Neural progenitor cell (in vitro differentiated cells): ENCODE results near the gene KLHL21. TPM values are rescaled to one million over a fixed set of nuclear protein-coding genes. Genes with fewer than 3 reads are reported as not detected.

Experiments
- DNase-seq: peaks from one replicate; pipeline ENCODE4 v3.0.0-alpha.2; 2016; ENCODE audit warnings: low spot score
- H2AFZ ChIP-seq: fragments of 200-600 bp; sonication (generic); replicated peaks from 2 replicates; pipeline ENCODE4 v1.6.1; 2016; ENCODE audit warnings: antibody characterized with exemption
- H3F3A ChIP-seq: fragments of 200-600 bp; sonication (generic); 2 replicates; pipeline ENCODE4 v1.6.1; 2016; ENCODE audit warnings: antibody characterized with exemption, low read depth
- H3K27ac ChIP-seq: fragments of 200-600 bp; sonication (generic); 2 replicates; pipeline ENCODE4 v1.5.1; 2016; ENCODE audit warnings: mild to moderate bottlenecking
- H3K27me3 ChIP-seq: fragments of 200-600 bp; sonication (generic); 2 replicates; pipeline ENCODE4 v1.6.1; 2016; ENCODE audit warnings: mild to moderate bottlenecking, moderate library complexity
- H3K36me3 ChIP-seq: fragments of 200-600 bp; sonication (generic); 2 replicates; pipeline ENCODE4 v1.5.1; 2016
- H3K4me1 ChIP-seq: fragments of 200-600 bp; sonication (generic); 2 replicates; pipeline ENCODE4 v1.6.1; 2016; ENCODE audit warnings: mixed run types
- H3K4me2 ChIP-seq: fragments of 200-600 bp; sonication (generic); 2 replicates; pipeline ENCODE4 v1.6.1; 2016
- H3K4me3 ChIP-seq: fragments of 200-600 bp; sonication (generic); 2 replicates; pipeline ENCODE4 v1.5.1; 2016
- H3K79me2 ChIP-seq: fragments of 200-600 bp; sonication (generic); 2 replicates; pipeline ENCODE4 v1.6.1; 2016; ENCODE audit warnings: low read depth
- H3K9ac ChIP-seq: fragments of 200-600 bp; sonication (generic); 2 replicates; pipeline ENCODE4 v1.6.1; 2016
- H3K9me3 ChIP-seq: fragments of 200-600 bp; sonication (generic); 2 replicates; pipeline ENCODE4 v1.5.1; 2016; ENCODE audit warnings: low read depth
- H4K20me1 ChIP-seq: fragments of 200-600 bp; sonication (generic); 2 replicates; pipeline ENCODE4 v1.6.1; 2016; ENCODE audit warnings: low read depth
- H3K27ac Mint-ChIP-seq: 3 replicates; pipeline ENCODE4 v1.8.0; 2021; ENCODE audit warnings: mixed read lengths
- H3K27me3 Mint-ChIP-seq: 2 replicates; pipeline ENCODE4 v1.8.0; 2022; ENCODE audit warnings: low read depth, mild to moderate bottlenecking, inconsistent platforms, moderate library complexity, mixed read lengths; ENCODE audit not compliant: insufficient read depth
- H3K36me3 Mint-ChIP-seq: 3 replicates; pipeline ENCODE4 v1.8.0; 2021; ENCODE audit warnings: mixed read lengths
- H3K4me1 Mint-ChIP-seq: 3 replicates; pipeline ENCODE4 v1.8.0; 2021; ENCODE audit warnings: mixed read lengths
- H3K4me3 Mint-ChIP-seq: 3 replicates; pipeline ENCODE4 v1.8.0; 2021; ENCODE audit warnings: mild to moderate bottlenecking, moderate library complexity, mixed read lengths
- H3K9me3 Mint-ChIP-seq: 3 replicates; pipeline ENCODE4 v1.8.0; 2020; ENCODE audit warnings: mixed read lengths
- CTCF ChIP-seq: fragments of 200-600 bp; sonication (generic); IDR thresholded peaks from 2 replicates; pipeline ENCODE4 v1.5.1; 2017; ENCODE audit warnings: antibody characterized with exemption, mild to moderate bottlenecking
- EZH2 ChIP-seq: fragments of 200-600 bp; sonication (generic); IDR thresholded peaks from 2 replicates; pipeline ENCODE4 v1.6.1; 2017; ENCODE audit warnings: antibody characterized with exemption, mild to moderate bottlenecking, moderate library complexity
- EZH2phosphoT487 ChIP-seq: fragments of 200-600 bp; sonication (generic); IDR thresholded peaks from 2 replicates; pipeline ENCODE4 v1.6.1; 2017; ENCODE audit warnings: antibody characterized with exemption
- total RNA-seq: library from RNA; depleted of rRNA; stranded (reverse); fragments of >200 nt; gene quantifications from 2 replicates; pipeline ENCODE4 v1.2.3, GENCODE V29; 2015; ENCODE audit warnings: low replicate concordance

The KLHL21 gene
- total RNA-seq, 1 donor from 2014 or later: 4.8 TPM

- no peak overlapping the region for H2AFZ ChIP-seq
- Mint-ChIP-seq H3K27ac (peak overlapping the region; percentile 50), H3K9me3 (no peaks in the 10 kb centered on the region), H3K4me3 (peak overlapping the region; percentile 95), H3K27me3 (peaks cover 7% of the 10 kb centered on the region), H3K36me3 (no peaks in the 10 kb centered on the region), H3K4me1 (peaks cover 29% of the 10 kb centered on the region)
- H4K20me1 ChIP-seq: peaks cover 16% of the 10 kb centered on the region
- H3K9me3 ChIP-seq: no peaks in the 10 kb centered on the region
- H3F3A ChIP-seq: peaks cover 13% of the 10 kb centered on the region
- no peak overlapping the region for H3K27ac ChIP-seq
- peaks cover 26% of the 10 kb centered on the region for H3K79me2 ChIP-seq
- H3K36me3 ChIP-seq: no peaks in the 10 kb centered on the region
- peak; percentile 18 for DNase-seq
- peaks cover 13% of the 10 kb centered on the region for H3K4me1 ChIP-seq
- no peaks in the 10 kb centered on the region for H3K27me3 ChIP-seq
- peak overlapping the region; percentile 82 for H3K4me3 ChIP-seq
- H3K9ac ChIP-seq: peak overlapping the region; percentile 51
- TF ChIP-seq EZH2phosphoT487 (no peak), EZH2 (no peak), CTCF (no peak)
- peak overlapping the region; percentile 80 for H3K4me2 ChIP-seq
These were observed 21.9 kb downstream of the KLHL21 start for GRCh38 chr1:6580593-6581409.

- Mint-ChIP-seq H3K9me3 (no peaks in the 10 kb centered on the region), H3K36me3 (no peaks in the 10 kb centered on the region), H3K4me1 (peaks cover 29% of the 10 kb centered on the region), H3K4me3 (peak overlapping the region; percentile 95), H3K27me3 (peaks cover 7% of the 10 kb centered on the region), H3K27ac (peak overlapping the region; percentile 50)
- TF ChIP-seq EZH2phosphoT487 (no peak), EZH2 (no peak), CTCF (no peak)
- no peak for DNase-seq
- H3K79me2 ChIP-seq: peaks cover 26% of the 10 kb centered on the region
- H3K9ac ChIP-seq: peak overlapping the region; percentile 51
- H3K9me3 ChIP-seq: no peaks in the 10 kb centered on the region
- H3K27me3 ChIP-seq: no peaks in the 10 kb centered on the region
- peaks cover 16% of the 10 kb centered on the region for H4K20me1 ChIP-seq
- no peak overlapping the region for H2AFZ ChIP-seq
- H3K36me3 ChIP-seq: no peaks in the 10 kb centered on the region
- H3F3A ChIP-seq: peaks cover 13% of the 10 kb centered on the region
- no peak overlapping the region for H3K27ac ChIP-seq
- H3K4me2 ChIP-seq: peak overlapping the region; percentile 80
- H3K4me3 ChIP-seq: peak overlapping the region; percentile 82
- H3K4me1 ChIP-seq: peaks cover 13% of the 10 kb centered on the region
These were observed 22.5 kb downstream of the KLHL21 start for GRCh38 chr1:6580119-6580592.

- peak within 1 kb of the TSS; percentile 87 for H3K27ac Mint-ChIP-seq
- no peak within 1 kb of the TSS for H2AFZ ChIP-seq
- no peaks in the 10 kb centered on the region for H3K36me3 ChIP-seq
- H3K4me3 Mint-ChIP-seq: peak within 1 kb of the TSS; percentile 95
- H3K4me1 Mint-ChIP-seq: peaks cover 29% of the 10 kb centered on the region
- H3K4me3 ChIP-seq: peak within 1 kb of the TSS; percentile 82
- H3K36me3 Mint-ChIP-seq: no peaks in the 10 kb centered on the region
- H3K79me2 ChIP-seq: peaks cover 26% of the 10 kb centered on the region
- peak within 1 kb of the TSS; percentile 51 for H3K9ac ChIP-seq
- no peak for TF ChIP-seq EZH2phosphoT487
- TF ChIP-seq EZH2: no peak
- no peak for TF ChIP-seq CTCF
- peaks cover 7% of the 10 kb centered on the region for H3K27me3 Mint-ChIP-seq
- H3K9me3 Mint-ChIP-seq: no peaks in the 10 kb centered on the region
- H3F3A ChIP-seq: peaks cover 12% of the 10 kb centered on the region
- peak; percentile 99 for DNase-seq
- H4K20me1 ChIP-seq: peaks cover 15% of the 10 kb centered on the region
- H3K4me2 ChIP-seq: peak within 1 kb of the TSS; percentile 81
- H3K27me3 ChIP-seq: no peaks in the 10 kb centered on the region
- no peaks in the 10 kb centered on the region for H3K9me3 ChIP-seq
- H3K4me1 ChIP-seq: peaks cover 13% of the 10 kb centered on the region
- H3K27ac ChIP-seq: no peak within 1 kb of the TSS
These were observed 23.1 kb downstream of the KLHL21 start, which contains the start of gene ZBTB48 for GRCh38 chr1:6579374-6580118. TSS of gene ZBTB48 (plus strand) at chr1:6579994. CDS start at chr1:6580610, 616 bp downstream.
